Left lobe of liver (tissue), 2 donors: Measurements from ENCODE around the gene CNTNAP5. TPM values are rescaled to one million over a fixed set of nuclear protein-coding genes. Genes with fewer than 3 reads are reported as not detected.

Experiments used
- ATAC-seq: fragments of 200-7000 bp; cut with Tn5 transposase; one replicate; pipeline ENCODE4 v1.9.1; 2020; ENCODE audit warnings: mild to moderate bottlenecking, moderate library complexity
- DNase-seq: peaks from one replicate; pipeline ENCODE4 v3.0.0-alpha.2; 2020; ENCODE audit warnings: low spot score
- total RNA-seq: library from RNA; stranded (reverse); gene quantifications from one replicate; pipeline ENCODE4 v1.2.1, GENCODE V29; 2021
- donor health status: DM: no; HTN: no; CAD: no; lungs with moderate emphysema.
- donor health status: DM: no; HTN: yes; CAD: no.

CNTNAP5 gene
- total RNA-seq, 1 donor from 2014 or later: not detected

- no peak for ATAC-seq
- DNase-seq: no peak
Measured at GRCh38 chr2:124053796-124054195, 28.7 kb downstream of the CNTNAP5 start.

GRCh38 chr2:124063596-124063995 is 38.5 kb downstream of the CNTNAP5 start:
- no peak for ATAC-seq
- no peak for DNase-seq

- ATAC-seq (no peak), DNase-seq (no peak)
Measured at GRCh38 chr2:124065636-124066035, 40.5 kb downstream of the CNTNAP5 start.

- ATAC-seq: no peak
Measured at GRCh38 chr2:124066776-124067175, 41.7 kb downstream of the CNTNAP5 start.

GRCh38 chr2:124079045-124079444 is 54.0 kb downstream of the CNTNAP5 start:
- ATAC-seq: no peak
- DNase-seq: no peak

More at GRCh38 chr2:124066776-124067175, 41.7 kb downstream of the CNTNAP5 start:
- DNase-seq: no peak

- ATAC-seq: no peak
- no peak for DNase-seq
Measured at GRCh38 chr2:124080281-124081153, 55.4 kb downstream of the CNTNAP5 start.

- ATAC-seq (no peak), DNase-seq (no peak)
Measured at GRCh38 chr2:124081154-124081716, 56.1 kb downstream of the CNTNAP5 start.

GRCh38 chr2:124088616-124089015 is 63.5 kb downstream of the CNTNAP5 start:
- no peak for DNase-seq
- ATAC-seq: no peak

- ATAC-seq (no peak), DNase-seq (no peak)
Measured at GRCh38 chr2:124091721-124092120, 66.6 kb downstream of the CNTNAP5 start.

- ATAC-seq: no peak
- no peak for DNase-seq
Measured at GRCh38 chr2:124092651-124093050, 67.6 kb downstream of the CNTNAP5 start.

GRCh38 chr2:124104914-124105313 is 79.8 kb downstream of the CNTNAP5 start:
- DNase-seq (no peak), ATAC-seq (no peak)

GRCh38 chr2:124112206-124112605 is 87.1 kb downstream of the CNTNAP5 start:
- no peak for ATAC-seq
- DNase-seq: no peak

- DNase-seq (no peak), ATAC-seq (no peak)
Measured at GRCh38 chr2:124112966-124113365, 87.9 kb downstream of the CNTNAP5 start.

GRCh38 chr2:124120246-124120645 is 95.2 kb downstream of the CNTNAP5 start:
- ATAC-seq: no peak
- no peak for DNase-seq

- ATAC-seq (no peak), DNase-seq (no peak)
Measured at GRCh38 chr2:124121106-124121505, 96.0 kb downstream of the CNTNAP5 start.

- ATAC-seq: no peak
- DNase-seq: no peak
Measured at GRCh38 chr2:124121760-124122275, 96.7 kb downstream of the CNTNAP5 start.

- ATAC-seq: no peak
Measured at GRCh38 chr2:124122340-124122739, 97.3 kb downstream of the CNTNAP5 start.

GRCh38 chr2:124131276-124131675 is 106.2 kb downstream of the CNTNAP5 start:
- no peak for DNase-seq

More at GRCh38 chr2:124122340-124122739, 97.3 kb downstream of the CNTNAP5 start:
- no peak for DNase-seq

GRCh38 chr2:124136110-124136509 is 111.0 kb downstream of the CNTNAP5 start:
- no peak for DNase-seq
- no peak for ATAC-seq

More at GRCh38 chr2:124131276-124131675, 106.2 kb downstream of the CNTNAP5 start:
- ATAC-seq: no peak

- ATAC-seq: no peak
- no peak for DNase-seq
Measured at GRCh38 chr2:124138076-124138475, 113.0 kb downstream of the CNTNAP5 start.

- no peak for DNase-seq
- ATAC-seq: no peak
Measured at GRCh38 chr2:124145982-124146381, 120.9 kb downstream of the CNTNAP5 start.

GRCh38 chr2:124147552-124147951 is 122.5 kb downstream of the CNTNAP5 start:
- DNase-seq (no peak), ATAC-seq (no peak)
